Lower lobe of right lung (tissue), 2 donors: ENCODE measurements around the gene CPA1. TPM values are rescaled to one million over a fixed set of nuclear protein-coding genes. Genes with fewer than 3 reads are reported as not detected.

Experiments
- ATAC-seq, 2 donors: fragments of 200-7000 bp; cut with Tn5 transposase; one replicate each; pipeline ENCODE4 v1.9.1; 2020 to 2022; ENCODE audit warnings: mild to moderate bottlenecking in 2 of 2, moderate library complexity in 2 of 2
- DNase-seq: peaks from one replicate; pipeline ENCODE4 v3.0.0-alpha.2; 2020
- H3K27ac ChIP-seq: fragments of 200-600 bp; one replicate; pipeline ENCODE4 v1.8.0; 2022
- H3K27me3 ChIP-seq: fragments of 200-600 bp; one replicate; pipeline ENCODE4 v1.8.0; 2022; ENCODE audit warnings: low read depth
- H3K36me3 ChIP-seq: fragments of 200-600 bp; one replicate; pipeline ENCODE4 v1.8.0; 2022; ENCODE audit warnings: mild to moderate bottlenecking
- H3K4me1 ChIP-seq: fragments of 200-600 bp; one replicate; pipeline ENCODE4 v1.8.0; 2022
- H3K4me3 ChIP-seq: fragments of 200-600 bp; one replicate; pipeline ENCODE4 v1.8.0; 2022; ENCODE audit warnings: mild to moderate bottlenecking
- H3K9me3 ChIP-seq: fragments of 200-600 bp; one replicate; pipeline ENCODE4 v1.8.0; 2022
- CTCF ChIP-seq: fragments of 200-600 bp; IDR thresholded peaks from one replicate; pipeline ENCODE4 v1.8.0; 2022; ENCODE audit warnings: antibody characterized with exemption, mild to moderate bottlenecking
- intact Hi-C: fragments of 100-400 bp; cut with DNase I; formaldehyde crosslinking; loops from one replicate; pipeline ENCODE4 v1.11.0; 2022
- total RNA-seq: library from RNA; stranded (reverse); fragmentation: NEBNext Ultra II Directional; extraction: Animal tissue kit (Norgen Biotek cat#: 25700); gene quantifications from one replicate; pipeline ENCODE4 v1.2.1, GENCODE V29; 2021
- donor health status: DM: no; HTN: yes; CAD: no; lungs with severe emphysema.

CPA1 gene
- total RNA-seq, 1 donor from 2014 or later: 0.30 TPM

GRCh38 chr7:130426564-130426963, 46.3 kb downstream of the CPA1 start:
- H3K27ac ChIP-seq: no peak overlapping the region
- no peaks in the 10 kb centered on the region for H3K36me3 ChIP-seq
- intact Hi-C loops: no loop called here
- H3K4me1 ChIP-seq: peaks cover 17% of the 10 kb centered on the region
- DNase-seq (no peak), ATAC-seq (no peak)
- no peaks in the 10 kb centered on the region for H3K9me3 ChIP-seq
- H3K27me3 ChIP-seq: no peaks in the 10 kb centered on the region
- H3K4me3 ChIP-seq: no peak overlapping the region
- no peak for TF ChIP-seq CTCF

GRCh38 chr7:130429019-130429418, 48.7 kb downstream of the CPA1 start:
- intact Hi-C loops: no loop called here
- Histone ChIP-seq H3K36me3 (no peaks in the 10 kb centered on the region), H3K4me3 (no peak overlapping the region), H3K9me3 (no peaks in the 10 kb centered on the region), H3K4me1 (peaks cover 27% of the 10 kb centered on the region), H3K27ac (no peak overlapping the region), H3K27me3 (no peaks in the 10 kb centered on the region)
- ATAC-seq: no peak
- TF ChIP-seq CTCF: no peak
- DNase-seq: no peak

- H3K27ac ChIP-seq: peak overlapping the region; percentile 44
- H3K4me3 ChIP-seq: peak overlapping the region; percentile 18
These were observed 49.8 kb downstream of the CPA1 start for GRCh38 chr7:130430115-130430514.

GRCh38 chr7:130430841-130431666, 50.8 kb downstream of the CPA1 start:
- TF ChIP-seq CTCF: no peak
- intact Hi-C loops: no loop called here
- no peaks in the 10 kb centered on the region for H3K36me3 ChIP-seq
- peak overlapping the region; percentile 18 for H3K4me3 ChIP-seq
- ATAC-seq (no peak), DNase-seq (no peak)
- H3K4me1 ChIP-seq: peaks cover 27% of the 10 kb centered on the region
- H3K27me3 ChIP-seq: no peaks in the 10 kb centered on the region
- H3K27ac ChIP-seq: peak overlapping the region; percentile 44
- H3K9me3 ChIP-seq: no peaks in the 10 kb centered on the region

More at GRCh38 chr7:130430115-130430514, 49.8 kb downstream of the CPA1 start:
- intact Hi-C loops: no loop called here
- no peak for TF ChIP-seq CTCF
- no peaks in the 10 kb centered on the region for H3K27me3 ChIP-seq
- H3K9me3 ChIP-seq: no peaks in the 10 kb centered on the region
- peaks cover 27% of the 10 kb centered on the region for H3K4me1 ChIP-seq
- no peaks in the 10 kb centered on the region for H3K36me3 ChIP-seq
- DNase-seq: no peak
- no peak for ATAC-seq

GRCh38 chr7:130432886-130433285, 52.6 kb downstream of the CPA1 start:
- TF ChIP-seq CTCF: no peak
- ATAC-seq (no peak), DNase-seq (no peak)
- H3K4me3 ChIP-seq: no peak overlapping the region
- H3K36me3 ChIP-seq: no peaks in the 10 kb centered on the region
- intact Hi-C loops: no loop called here
- no peak overlapping the region for H3K27ac ChIP-seq
- H3K27me3 ChIP-seq: no peaks in the 10 kb centered on the region
- peaks cover 27% of the 10 kb centered on the region for H3K4me1 ChIP-seq
- no peaks in the 10 kb centered on the region for H3K9me3 ChIP-seq
